Activated naive CD4-positive, alpha-beta T cell treated with anti-CD3 and anti-CD28 coated beads, Interleukin-2, amount 50 U/mL, for 16 hours (primary cell): ENCODE results near the gene CHD1.
A peak's percentile ranks its signal among the peaks of the same experiment; 100 is the strongest.
"Not testable (repeated sequence)": the region's sequence is repeated elsewhere in the genome, so short reads cannot be mapped to it uniquely, and the experiment has no call there.

Experiments used
- DNase-seq: peaks from one replicate; pipeline ENCODE4 v3.0.0-alpha.2; 2020

Gene CHD1

DNA sequence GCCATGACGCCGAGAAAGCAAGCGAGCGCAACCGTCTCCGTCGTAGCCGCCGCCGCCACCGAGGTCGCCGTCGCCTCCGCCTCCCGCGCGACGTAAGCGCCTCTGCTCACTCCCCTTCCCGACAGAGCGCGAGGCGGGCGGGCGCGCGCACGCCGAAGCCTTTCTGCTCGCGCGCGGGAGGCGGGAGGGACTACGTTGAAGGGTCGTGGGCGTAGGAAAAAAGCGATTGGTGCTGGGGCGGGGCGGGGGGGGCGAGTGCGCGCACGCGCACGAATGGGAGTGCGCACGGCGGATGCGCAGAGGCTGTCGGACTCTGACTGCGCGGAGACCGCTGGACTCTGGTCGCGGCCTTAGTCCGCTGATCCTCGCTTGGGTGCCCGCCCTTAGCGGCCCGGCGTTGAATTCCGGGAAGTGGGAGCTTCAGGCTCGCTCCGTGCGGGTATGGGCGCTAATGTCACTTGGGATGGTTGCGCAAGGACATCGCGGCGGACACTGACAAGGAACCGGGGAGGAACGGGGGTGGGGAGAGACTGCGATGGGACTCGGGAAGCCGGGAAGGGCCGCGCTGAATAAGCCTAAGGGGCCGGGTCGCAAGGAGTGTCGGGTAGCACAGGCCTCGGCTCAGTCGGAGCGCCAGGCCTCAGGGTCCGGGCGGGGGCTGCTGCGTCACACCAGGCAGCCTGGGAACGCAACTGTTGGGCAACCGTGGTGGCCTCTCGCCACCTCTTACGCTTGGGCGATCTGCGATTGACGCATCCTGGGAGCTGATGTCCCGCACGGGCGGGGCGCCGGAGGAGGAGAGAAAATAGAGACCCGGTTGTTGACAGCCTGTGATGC, at the start of gene CHD1:
Gene CHD1 (minus strand): TSS at position 135 of the 837 bp plus-strand sequence. CDS start 2,621 bp downstream, outside the sequence.
- DNase-seq = peak; percentile 94

DNA sequence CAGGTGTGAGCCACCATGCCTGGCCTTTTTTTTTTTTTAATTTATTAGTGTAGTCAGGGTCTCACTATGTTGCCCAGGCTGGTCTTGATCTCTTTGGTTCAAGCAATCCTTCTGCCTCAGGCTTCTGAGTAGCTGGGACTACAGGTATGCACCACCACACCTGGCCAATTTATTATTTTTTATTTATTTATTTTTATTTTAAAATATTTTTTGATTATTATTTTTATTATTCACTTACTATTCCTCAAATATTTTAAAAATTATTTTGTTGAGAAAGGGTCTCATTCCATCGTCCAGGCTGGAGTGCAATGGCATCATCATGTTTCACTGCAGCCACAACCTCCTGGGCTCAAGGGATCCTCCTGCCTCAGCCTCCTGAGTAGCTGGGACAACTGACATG, 49.7 kb upstream of the CHD1 start:
- no peak for DNase-seq

DNA sequence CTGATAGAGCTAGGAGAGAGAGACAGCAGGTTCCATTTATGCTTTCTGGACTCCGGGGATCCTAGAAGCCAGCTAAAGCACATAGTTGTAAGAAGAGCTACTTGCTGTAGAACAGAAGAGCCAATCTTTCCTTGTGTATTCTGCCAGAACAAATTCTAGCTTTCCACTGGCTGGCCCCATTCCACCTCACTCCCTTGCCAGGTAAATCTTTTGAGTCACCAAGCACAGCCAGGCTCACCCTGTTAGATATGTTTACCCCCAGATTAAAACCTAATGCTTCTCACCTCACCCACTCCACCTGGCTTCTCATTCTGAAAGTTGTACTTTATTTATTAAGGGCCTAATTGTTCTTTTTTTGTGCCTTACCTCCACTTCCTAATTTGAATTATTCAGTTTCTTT, 48.9 kb upstream of the CHD1 start:
- DNase-seq = no peak

DNA sequence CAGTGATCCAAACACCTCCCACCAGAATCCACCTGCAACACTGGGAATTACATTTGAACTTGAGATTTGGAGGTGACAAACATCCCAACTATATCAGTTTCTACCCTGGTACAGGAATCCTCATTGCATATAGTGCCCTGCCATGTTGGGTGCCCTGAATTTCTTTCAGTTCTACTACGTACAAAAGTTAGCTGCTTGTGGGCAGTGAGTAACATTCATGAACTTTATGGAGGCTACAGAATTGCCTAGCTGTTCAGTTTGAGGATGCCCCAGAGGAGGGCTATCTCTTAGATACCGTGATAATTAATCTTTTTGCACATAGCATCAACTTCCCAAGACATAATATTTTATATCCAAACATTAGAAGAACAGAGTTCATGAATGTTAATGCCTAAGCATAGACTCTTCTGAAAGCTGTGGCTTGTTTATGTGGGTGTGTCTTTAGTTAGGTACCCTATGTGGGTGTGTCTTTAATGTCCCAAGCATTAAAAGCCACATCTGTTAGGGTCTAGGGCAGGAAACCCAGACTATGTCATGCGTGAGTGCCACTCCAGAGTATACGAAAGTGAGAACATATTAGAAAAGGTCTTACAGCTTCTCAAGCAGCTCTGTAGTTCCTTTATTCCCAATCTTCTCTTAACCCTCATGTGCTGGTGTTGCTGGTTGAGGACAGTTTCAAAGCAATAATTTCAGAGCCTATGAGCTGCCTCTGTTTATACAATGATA, 47.0 kb upstream of the CHD1 start:
- DNase-seq = no peak

DNA sequence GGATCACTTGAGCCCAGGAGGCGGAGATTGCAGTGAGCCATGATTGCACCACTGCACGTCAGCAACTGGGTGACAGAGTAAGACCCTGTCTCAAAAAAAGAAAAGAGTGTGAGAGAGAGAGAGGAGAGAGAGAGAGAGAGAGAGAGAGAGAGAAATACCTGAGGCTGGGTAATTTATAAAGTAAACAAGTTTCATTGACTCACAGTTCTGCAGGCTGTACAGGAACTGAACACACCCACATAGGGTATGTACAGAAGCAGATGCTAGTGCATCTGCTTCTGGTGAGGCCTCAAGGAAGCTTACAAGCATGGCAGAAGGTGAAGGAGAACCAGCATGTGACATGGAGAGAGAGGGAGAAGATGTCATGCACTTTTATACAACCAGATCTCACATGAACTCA, 46.4 kb upstream of the CHD1 start:
- no peak for DNase-seq

DNA sequence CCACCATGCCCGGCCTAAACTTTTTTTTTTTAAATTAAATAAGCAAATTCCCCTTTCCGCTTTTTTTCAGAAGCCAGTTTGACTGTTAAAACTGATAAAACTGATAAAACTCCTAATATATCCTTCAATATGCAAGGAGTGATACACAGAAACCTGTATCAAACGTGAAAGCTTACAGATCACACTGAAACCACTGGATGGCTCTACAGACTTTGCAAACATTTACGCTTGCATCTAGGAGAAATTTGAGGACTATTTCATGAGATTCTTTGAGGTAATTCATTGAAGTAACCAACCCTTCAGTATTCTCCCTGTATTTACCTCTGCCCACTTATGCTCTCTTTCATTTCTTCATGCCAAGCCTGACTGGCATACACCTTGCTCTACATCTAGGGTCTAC, 40.6 kb upstream of the CHD1 start:
- DNase-seq = no peak

DNA sequence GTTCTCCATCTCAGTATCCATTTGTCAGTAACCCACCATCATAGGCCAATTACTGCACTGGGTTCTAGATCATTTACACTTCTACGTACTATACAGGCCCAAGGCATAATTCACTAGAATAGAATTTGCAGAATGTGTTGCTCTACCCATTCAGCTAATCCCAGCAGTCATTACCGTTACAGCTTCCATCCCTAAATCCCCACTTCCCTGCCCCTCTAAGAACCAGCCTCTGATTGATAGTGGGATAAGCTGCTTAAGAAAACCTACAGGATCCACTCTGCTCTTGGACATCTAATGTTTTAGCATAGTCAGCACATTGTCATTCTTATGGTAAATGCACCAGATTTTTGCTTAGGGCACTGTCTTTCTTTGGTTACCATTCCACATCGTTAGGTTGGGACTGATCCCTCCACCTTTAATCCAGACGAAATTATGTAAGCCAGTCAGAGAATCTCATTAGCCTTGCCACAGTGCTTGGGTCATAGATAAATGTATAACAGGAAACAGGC, 39.3 kb upstream of the CHD1 start:
- DNase-seq = no peak

DNA sequence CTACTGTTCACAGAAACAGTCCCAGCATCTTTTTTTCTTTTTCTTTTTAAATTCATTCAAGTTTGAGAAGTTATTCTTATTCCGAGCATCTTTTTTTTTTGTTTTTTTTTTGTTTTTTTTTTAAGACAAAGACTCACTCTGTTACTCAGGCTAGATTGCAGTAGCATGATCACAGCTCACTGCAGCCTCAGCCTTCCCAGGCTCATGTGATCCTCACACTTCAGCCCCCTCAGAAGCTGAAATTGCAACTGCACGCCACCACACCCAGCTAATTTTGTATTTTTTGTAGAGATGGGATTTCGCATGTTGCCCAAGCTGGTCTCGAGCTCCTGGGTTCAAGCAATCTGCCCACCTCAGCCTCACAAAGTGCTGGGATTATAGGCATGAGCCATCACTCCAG, 36.4 kb upstream of the CHD1 start:
- DNase-seq = no peak

DNA sequence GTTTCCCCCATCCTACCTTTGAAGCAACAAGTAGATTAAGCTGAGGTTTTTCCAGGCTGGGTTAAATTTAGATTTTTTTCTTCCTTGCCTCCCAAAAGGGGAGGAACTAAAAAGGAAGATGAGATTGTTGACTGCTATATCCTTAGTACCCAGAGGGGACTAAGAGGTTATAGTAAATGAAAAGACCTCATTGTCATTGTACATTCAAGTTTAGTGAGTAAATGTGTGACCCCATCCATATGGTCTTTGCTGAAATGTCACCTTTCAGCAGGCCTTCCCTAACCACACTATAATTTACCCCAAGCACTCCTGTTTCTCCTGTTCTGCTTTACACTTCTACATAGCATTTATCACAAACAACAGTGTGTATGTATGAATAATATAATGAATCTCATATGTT, 35.8 kb upstream of the CHD1 start:
- DNase-seq = no peak

DNA sequence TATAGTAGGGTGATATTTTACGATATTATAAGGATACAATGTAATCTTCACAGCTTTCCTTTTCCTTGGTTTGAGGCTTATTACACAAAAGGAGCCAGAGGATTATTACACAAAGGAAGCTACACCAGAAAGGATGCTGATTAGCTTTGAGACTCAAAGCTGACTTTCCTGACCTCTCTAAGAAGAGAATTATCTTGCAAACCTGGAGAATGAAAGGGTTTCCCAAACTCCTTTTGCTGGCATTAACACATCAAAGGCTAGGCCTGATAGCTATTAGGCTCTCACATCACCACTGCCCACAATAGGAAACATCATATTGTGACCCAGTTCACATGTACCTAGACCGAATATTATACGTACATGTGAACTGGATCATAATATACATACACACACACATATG, 34.2 kb upstream of the CHD1 start:
- no peak for DNase-seq

DNA sequence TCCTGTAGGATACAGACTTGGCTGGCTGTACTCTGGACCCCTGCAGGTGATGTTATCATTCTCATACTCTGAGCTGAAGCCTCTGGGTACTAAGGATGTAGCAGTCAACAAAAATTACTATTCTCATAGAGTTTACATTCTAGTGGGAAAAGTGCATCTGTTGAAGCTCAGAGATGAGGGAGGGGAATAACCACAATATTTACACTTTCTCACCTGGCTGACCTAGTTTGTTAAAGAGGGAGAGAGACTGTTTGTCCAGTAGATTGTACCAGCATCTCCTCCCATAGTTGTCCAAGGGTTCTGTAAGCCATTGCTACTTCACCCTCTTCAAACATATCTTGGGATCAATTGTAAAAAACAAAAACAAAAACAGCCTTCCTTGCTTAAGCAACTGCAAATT, 33.8 kb upstream of the CHD1 start:
- DNase-seq = no peak

DNA sequence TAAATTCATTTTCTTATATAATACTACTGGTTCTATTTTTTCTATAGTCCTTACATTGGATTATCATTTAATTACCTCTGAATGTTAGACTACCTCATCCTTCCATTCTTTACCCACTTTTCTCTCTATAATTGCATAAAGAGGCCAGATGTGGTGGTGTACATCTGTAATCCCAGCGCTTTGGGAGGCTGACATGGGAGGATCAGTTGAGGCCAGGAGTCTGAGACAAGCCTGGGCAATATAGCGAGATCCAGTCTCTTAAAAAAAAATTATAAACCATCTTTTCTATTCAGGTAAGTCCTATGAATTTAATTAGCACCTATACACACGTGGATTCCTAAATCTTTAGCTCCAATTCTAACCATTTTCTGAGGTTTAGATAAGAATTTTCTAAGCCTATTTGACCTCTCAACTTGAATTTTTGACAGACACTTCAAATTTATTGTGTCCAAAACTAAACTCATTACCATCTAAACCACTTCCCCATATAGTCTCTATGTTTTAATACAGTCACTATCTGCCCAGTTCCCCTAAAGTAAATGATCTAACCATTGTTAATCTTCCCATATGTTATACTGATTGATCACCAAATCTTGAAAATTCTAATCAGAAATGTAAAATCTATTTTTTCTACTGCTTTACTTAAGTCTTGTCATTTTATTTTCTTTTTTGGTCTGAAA, 33.0 kb upstream of the CHD1 start:
- no peak for DNase-seq

DNA sequence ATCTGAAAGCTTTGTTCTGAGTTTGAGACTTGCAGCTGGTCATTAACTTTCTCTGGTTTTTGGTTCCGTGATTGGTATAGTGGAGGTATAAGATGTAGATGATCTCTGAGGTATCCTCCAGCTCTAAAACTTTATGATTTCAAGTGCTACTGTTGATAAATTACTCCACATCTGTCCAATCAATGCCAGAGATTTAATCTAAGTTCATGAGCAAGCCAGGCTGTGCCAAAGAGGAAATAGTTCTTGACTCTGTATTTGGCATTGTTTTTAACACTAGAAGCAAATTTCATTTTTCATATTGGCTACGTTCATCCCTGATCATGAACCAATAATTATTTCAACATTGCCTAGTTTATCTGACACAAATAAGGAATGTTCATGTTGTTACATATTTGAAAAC, 28.5 kb upstream of the CHD1 start:
- no peak for DNase-seq

DNA sequence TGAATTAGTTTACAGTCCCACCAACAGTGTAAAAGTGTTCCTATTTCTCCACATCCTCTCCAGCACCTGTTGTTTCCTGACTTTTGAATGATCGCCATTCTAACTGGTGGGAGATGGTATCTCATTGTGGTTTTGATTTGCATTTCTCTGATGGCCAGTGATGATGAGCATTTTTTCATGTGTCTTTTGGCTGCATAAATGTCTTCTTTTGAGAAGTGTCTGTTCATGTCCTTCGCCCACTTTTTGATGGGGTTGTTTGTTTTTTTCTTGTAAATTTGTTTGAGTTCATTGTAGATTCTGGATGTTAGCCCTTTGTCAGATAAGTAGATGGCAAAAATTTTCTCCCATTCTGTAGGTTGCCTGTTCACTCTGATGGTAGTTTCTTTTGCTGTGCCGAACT, 27.1 kb upstream of the CHD1 start:
- not testable (repeated sequence) for DNase-seq

DNA sequence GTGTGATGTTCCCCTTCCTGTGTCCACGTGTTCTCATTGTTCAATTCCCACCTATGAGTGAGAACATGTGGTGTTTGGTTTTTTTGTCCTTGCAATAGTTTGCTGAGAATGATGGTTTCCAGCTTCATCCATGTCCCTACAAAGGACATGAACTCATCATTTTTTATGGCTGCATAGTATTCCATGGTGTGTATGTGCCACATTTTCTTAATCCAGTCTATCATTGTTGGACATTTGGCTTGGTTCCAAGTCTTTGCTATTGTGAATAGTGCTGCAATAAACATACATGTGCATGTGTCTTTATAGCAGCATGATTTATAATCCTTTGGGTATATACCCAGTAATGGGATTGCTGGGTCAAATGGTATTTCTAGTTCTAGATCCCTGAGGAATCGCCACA, 26.7 kb upstream of the CHD1 start:
- DNase-seq = not testable (repeated sequence)

DNA sequence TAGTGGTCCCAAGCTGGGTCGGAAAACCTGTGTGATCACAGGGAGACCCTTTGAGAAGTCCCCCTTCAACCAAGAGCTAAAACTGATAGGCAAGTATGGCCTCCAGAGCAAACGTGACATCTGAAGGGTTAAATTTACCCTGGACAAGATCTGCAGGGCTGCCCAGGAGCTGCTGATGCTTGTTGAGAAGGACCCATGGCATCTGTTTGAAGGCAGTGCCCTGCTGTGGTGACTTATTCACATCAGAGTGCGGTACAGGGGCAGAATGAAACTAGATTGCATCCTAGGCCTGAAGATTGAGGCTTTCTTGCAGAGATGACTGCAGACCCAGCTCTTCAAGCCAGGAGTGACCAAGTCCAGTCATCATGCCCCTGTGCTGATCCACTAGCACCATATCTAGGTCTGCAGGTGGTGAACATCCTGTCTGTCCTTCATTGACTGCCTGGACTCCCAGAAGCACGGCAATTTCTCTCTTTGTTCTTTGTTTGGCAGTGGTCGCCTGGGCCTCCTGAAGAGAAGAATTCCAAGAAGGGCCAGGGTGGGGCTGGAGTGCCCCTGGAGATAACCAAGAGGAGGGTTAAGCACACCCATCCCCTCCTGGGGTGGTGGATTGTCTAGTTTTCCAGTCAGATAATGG, 25.7 kb upstream of the CHD1 start:
- DNase-seq = no peak

DNA sequence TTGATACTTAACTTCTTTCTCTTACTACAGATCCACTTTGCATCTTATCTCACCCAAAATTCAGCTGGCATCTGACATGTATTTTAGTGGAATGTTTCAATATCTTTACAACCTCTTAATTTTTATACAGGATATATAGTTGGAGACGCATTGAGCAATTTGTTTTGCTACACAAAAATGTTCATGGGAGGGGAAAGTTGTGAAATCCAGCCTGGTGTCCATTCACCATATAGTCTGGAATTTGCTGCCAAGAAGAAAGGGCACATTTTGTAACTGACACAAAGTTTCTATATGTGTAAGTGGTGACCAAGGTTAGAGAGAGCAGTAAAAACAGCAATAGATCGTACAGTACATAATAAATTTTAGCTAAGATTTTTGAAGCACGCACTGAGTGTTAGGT, 14.0 kb upstream of the CHD1 start:
- DNase-seq = no peak

DNA sequence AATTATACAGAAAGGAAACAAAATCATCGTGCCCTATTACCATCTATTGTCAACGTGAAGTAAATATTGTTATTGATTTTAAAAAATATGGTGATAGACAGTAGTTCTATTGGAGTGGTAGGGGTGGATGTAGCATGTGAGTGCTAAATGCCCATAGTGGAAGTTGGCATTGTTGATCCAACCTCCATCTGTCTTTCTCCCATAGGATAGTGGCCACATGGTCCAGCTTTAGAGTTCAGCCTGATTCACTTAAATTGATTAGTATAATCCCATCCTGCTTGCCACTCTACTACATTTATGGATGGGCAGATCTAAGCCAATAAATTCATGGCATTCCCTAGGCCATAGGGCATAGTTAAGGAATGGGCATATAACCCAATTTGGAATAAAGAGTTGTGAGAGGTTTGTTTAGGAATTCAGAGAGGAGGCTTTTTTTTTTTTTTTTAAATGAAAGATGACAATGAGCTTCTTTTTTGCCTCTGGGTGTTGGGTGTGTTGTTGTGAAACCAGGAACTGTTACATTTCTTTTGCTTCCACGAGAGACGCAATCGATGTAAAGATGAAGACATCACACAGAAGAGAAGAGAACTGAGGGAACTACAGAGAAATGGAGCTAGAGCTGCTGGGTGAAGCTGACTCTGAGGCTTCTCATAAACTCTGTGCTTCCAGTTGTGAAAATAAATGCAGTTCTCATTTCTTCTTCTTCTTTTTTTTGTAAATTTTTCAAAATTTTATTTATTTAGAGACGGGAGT, 12.5 kb upstream of the CHD1 start:
- no peak for DNase-seq

DNA sequence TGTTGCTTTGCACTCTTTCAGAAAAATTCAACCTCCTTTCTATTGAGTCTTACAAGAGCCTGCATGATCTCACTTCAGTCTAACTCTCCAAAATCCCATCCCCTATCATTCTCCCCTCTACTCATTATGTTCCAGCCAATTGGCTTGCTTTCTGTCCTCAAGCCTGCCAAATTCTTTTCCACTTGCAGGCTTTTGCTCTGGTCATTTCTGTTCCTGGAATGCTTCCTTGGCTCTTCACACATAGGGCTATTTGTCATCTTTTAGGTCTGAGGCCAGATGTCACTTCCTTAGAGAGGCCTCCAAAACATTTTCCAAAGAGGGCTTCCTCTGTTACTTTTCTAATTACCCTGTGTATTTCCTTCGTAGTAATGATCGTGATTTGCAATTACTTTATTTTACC, 11.8 kb upstream of the CHD1 start:
- DNase-seq = no peak

DNA sequence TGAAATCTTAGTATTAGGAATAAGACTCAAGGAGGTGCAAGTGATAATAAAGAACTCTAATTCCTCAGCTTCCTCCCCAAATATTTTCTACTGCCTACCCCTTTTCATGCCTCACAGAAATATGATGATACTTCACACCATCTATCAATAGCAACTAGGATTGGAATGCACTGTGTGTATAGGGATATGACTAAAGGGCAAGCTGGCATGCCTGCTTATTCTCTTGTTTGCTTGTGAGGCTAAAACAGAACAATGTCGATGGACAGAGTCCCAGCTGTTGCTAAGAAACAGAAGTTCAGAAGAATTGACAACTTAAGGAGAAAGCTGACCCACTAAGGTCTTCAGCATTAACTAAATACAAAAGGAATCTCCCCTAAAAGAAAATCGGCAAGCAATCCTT, 9.7 kb upstream of the CHD1 start:
- no peak for DNase-seq

DNA sequence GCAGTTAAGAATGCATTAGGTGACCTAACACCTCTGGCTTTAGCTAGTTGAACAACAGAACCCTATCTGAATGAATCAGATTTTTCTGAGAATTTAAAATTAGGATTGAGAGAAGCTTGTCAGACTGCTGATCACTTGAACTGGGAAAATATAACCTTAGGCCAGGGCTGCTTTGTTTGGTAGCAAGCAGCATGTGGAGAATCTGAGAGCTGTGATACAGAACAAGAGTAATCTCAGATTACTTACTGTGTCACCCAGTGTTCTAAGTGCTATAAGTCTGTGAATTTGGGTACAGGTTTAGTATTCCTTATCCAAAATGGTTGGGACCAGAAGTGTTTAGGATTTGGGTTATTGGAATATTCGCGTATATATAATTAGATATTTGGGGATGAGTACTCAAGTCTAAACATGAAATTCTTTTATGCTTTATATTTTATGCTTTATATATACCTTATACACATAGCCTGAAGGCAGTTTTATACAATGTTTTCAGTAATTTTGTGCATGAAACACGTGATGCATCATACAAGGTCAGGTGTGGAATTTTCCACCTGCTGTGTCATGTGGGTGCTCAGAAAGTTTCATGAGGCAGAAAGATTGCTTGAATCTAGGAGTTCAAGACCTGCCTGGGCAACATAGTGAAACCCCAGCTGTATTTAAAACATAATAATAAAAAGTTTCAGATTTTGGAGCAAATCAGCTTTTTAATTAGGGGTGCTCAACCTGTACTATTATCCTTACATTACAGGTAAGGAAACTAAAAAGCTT, 8.3 kb upstream of the CHD1 start:
- peak; percentile 15 for DNase-seq

DNA sequence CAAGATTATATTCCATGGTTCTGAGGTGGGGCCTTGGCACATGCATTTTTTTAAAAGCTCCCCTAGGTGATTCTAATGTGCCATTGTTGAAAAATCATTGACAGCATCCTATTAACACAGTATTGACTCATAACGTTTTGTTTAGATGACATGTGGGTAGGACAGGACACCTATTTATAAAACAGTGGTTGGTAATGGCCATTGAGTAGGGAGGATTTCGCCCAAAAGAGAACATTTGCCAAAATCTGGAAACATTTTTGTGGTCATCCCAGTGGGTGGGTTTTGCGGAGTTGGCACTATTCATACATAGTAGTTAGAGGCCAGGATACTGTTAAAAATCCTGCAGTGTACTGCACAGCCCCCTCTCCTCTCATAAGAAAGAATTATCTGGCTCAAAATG, 6.4 kb upstream of the CHD1 start:
- DNase-seq = no peak
